CD4-positive, alpha-beta T cell treated with Interleukin-1 beta for 1 hour (primary cell): ENCODE measurements around the gene HASPIN.
A peak's percentile ranks its signal among the peaks of the same experiment; 100 is the strongest.

Experiments
- DNase-seq, 2 donors: peaks; one replicate each; pipeline ENCODE4 v3.0.0-alpha.2; 2020 to 2022

Gene HASPIN

DNA sequence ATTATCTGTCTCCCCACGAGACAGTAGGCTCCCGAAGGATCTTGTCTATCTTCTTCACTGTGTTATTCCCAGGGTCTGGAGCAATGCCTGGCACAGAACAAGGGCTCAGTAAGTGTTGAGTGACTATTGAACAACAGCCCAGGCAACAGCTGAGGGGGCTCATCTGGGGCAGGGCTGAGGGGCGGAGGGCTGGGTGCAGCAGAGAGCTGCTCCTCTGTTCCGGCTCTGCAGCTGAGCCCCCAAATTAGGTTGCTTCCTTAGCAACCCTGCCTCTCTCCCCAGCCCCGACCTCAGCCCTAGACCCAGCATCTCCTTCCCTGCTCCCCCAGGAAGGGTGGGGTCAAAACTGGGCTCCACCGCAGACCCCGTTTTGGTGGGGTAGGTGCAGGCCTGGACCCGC lies 45.1 kb downstream of the HASPIN start:
- DNase-seq: no peak

DNA sequence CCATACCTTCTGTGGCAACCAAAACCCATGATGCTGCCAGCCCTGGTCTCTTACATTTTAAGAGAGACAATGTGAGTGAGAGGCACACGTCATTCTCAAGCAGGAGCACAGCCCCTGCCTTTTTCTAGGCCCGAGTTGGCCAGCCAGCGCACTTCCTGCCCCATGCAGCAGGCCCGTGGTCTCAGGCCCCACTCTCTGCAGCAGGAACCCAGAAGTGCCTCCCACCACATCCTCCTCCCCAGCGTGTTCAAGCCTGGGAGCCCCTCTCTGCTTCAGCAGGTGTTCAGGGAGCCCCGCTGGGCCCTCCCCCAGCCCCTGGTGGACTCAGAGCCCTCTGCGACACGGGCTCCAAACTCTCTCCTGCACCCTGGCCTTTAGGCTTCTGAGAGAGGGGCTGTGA lies 46.8 kb downstream of the HASPIN start:
- DNase-seq: peak; percentile 40 to 64

DNA sequence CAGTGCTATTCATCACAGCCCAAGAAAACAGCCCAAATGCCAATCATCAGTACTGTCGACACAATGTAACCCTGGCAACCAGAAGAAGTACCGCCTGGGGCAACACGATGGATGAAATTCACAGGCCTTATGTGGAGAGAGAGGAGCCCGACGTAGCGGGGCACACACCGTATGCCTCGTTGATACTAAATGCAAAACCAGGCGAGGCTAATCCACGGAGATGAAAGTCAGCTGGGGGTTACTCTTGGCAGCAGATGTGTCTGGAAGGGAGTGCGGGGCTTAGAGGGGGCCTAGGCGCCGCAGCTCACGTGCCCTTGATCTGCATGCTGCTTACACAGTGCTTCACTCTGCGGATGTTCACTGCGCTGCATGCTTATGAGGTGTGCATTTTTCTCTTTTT lies 47.4 kb downstream of the HASPIN start:
- peak in 1 of 2 donors; percentile 27 for DNase-seq

DNA sequence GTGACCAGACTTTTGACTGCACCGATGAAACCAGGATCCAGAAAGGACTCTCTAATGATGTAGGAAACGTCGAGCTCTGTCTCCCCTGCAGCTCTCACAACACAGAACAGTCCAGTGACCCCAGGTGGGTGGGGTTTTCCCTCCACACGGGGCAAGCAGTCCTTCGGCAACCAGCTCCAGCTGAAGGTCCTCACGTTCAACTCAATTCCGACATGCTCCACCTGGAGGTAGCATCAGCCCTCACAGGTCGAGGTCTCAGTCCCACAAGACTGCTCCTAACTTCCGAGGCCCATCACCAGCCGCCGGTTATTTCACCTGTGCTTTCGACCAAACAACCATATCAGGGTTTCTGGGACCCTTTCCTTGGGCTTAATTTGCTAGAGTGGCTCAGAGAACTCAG lies 49.1 kb downstream of the HASPIN start:
- no peak for DNase-seq

DNA sequence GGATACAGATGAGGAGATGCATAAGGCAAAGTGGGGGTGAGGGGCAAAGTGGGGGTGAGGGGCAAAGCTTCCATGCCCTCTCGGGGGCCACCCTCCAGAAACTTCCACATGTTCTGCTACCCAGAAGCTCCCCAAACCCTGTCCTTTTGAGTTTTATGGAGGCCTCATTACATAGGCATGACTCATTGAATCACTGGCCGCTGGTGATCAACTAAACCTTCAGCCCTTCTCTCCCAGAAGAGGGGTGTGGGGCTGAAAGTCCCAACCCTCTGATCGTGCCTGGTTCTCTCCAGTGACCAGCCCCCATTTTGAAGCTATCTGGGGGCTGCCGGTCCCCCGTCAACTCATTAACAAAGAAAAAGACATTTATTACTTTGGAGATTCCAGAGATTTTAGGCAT lies 49.8 kb downstream of the HASPIN start:
- no peak for DNase-seq

DNA sequence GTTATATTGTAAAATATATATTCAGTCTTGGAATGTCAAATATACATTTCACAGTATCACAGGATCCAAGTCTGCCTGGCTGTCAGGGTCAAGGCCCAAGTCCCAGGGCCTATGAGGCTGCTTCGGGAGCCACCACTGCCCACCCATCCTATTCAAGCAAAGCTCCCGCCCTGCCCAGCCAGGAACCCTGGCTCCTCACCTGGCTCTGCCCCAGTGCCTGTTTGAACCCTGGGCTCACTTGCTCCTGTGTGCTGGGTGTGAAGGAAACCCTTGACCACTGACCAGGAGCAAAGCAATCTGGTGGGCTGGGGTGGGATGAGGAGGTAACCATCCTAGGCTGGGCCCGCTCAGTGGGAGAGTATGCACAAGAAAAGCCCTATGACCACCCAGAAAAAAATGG lies 50.3 kb downstream of the HASPIN start:
- no peak for DNase-seq
